ENCODE results near the gene UGT2B28.

- TF ChIP-seq CTCF (IDR thresholded peaks at IDR 0.05 in 4 of 5, conservative IDR thresholded peaks at IDR 0.05 in 1 of 5) (no peak), POLR2A (IDR thresholded peaks at IDR 0.05) (no peak)
These were observed 41.8 kb downstream of the UGT2B28 start for GRCh38 chr4:69322055-69322454.

Measured in gastrocnemius medialis (tissue), 4 donors.